HepG2 (cell line): Measurements from ENCODE around the gene SLAMF9. TPM values are rescaled to one million over a fixed set of nuclear protein-coding genes. Genes with fewer than 3 reads are reported as not detected.

Experiments
- ATAD3A ChIP-seq: sonication (generic); formaldehyde crosslinking; IDR thresholded peaks from 2 replicates; pipeline ENCODE4 v1.4.0; 2020; ENCODE audit warnings: missing genetic modification reagents
- DNMT3B ChIP-seq: conservative IDR thresholded peaks from 2 replicates; pipeline ENCODE4 v1.6.1; 2016; ENCODE audit warnings: missing biosample characterization, control low read depth
- FOXA3 ChIP-seq: IDR thresholded peaks from 2 replicates; pipeline ENCODE4 v1.6.1; 2016; ENCODE audit warnings: missing genetic modification reagents, missing compliant biosample characterization
- KLF13 ChIP-seq: sonication (generic); formaldehyde crosslinking; IDR thresholded peaks from 2 replicates; pipeline ENCODE4 v1.4.0; 2020; ENCODE audit warnings: mild to moderate bottlenecking, missing genetic modification reagents
- MXD1 ChIP-seq: sonication (generic); formaldehyde crosslinking; IDR thresholded peaks from 2 replicates; pipeline ENCODE4 v1.4.0; 2020; ENCODE audit warnings: mild to moderate bottlenecking, missing genetic modification reagents
- MYC ChIP-seq: sonication (generic); formaldehyde crosslinking; IDR thresholded peaks from 2 replicates; pipeline ENCODE4 v1.9.0; 2021; ENCODE audit warnings: missing genetic modification reagents, borderline replicate concordance
- RAD51 ChIP-seq: fragments of 450-650 bp; IDR thresholded peaks from 2 replicates; pipeline ENCODE4 v1.6.1; 2016; ENCODE audit warnings: borderline replicate concordance
- RARG ChIP-seq: sonication (generic); formaldehyde crosslinking; IDR thresholded peaks from 2 replicates; pipeline ENCODE4 v1.4.0; 2020; ENCODE audit warnings: low read depth, mild to moderate bottlenecking, missing genetic modification reagents
- SALL2 ChIP-seq: sonication (generic); formaldehyde crosslinking; IDR thresholded peaks from 2 replicates; pipeline ENCODE4 v1.8.1; 2023; ENCODE audit warnings: mild to moderate bottlenecking, missing genetic modification reagents, inconsistent platforms
- TOE1 ChIP-seq: sonication (generic); formaldehyde crosslinking; IDR thresholded peaks from 2 replicates; pipeline ENCODE4 v1.4.0; 2020; ENCODE audit warnings: mild to moderate bottlenecking, missing genetic modification reagents
- ZBED4 ChIP-seq: sonication (generic); formaldehyde crosslinking; IDR thresholded peaks from 2 replicates; pipeline ENCODE4 v1.4.0; 2020; ENCODE audit warnings: missing genetic modification reagents, borderline replicate concordance
- ZBTB3 ChIP-seq: sonication (generic); formaldehyde crosslinking; IDR thresholded peaks from 2 replicates; pipeline ENCODE4 v1.4.0; 2020; ENCODE audit warnings: low read depth, mild to moderate bottlenecking, moderate library complexity, missing genetic modification reagents, borderline replicate concordance
- ZFP90 ChIP-seq: sonication (generic); formaldehyde crosslinking; IDR thresholded peaks from 2 replicates; pipeline ENCODE4 v1.8.0; 2022; ENCODE audit warnings: missing genetic modification reagents, mild to moderate bottlenecking, inconsistent platforms, borderline replicate concordance
- ZNF234 ChIP-seq: sonication (generic); formaldehyde crosslinking; conservative IDR thresholded peaks from 2 replicates; pipeline ENCODE4 v1.5.1; 2020; ENCODE audit warnings: mild to moderate bottlenecking, missing genetic modification reagents
- ZNF383 ChIP-seq: sonication (generic); formaldehyde crosslinking; IDR thresholded peaks from 2 replicates; pipeline ENCODE4 v1.4.0; 2020; ENCODE audit warnings: missing genetic modification reagents, mild to moderate bottlenecking, borderline replicate concordance
- ZNF7 ChIP-seq: IDR thresholded peaks from 2 replicates; pipeline ENCODE4 v1.6.1; 2016; ENCODE audit warnings: missing biosample characterization, missing genetic modification reagents
- polyA plus RNA-seq, 8 experiments: library from polyadenylated mRNA; depleted of rRNA in 3 of 8; stranded (reverse) in 7 of 8; unstranded in 1 of 8; fragments of >200 nt; fragmentation: Illumina TruSeq in 4 of 8; extraction: Trizol in 4 of 8; gene quantifications; 2 replicates each; pipeline versions ENCODE4 v1.2.1 to v1.2.3, GENCODE V29; 2011 to 2016; ENCODE audit warnings: low read depth in 4 of 8, missing spikeins in 1 of 8, mixed read lengths in 1 of 8; ENCODE audit not compliant: insufficient read depth in 1 of 8
- total RNA-seq, 5 experiments: library from RNA; depleted of rRNA; stranded (reverse); fragments of >200 nt; fragmentation: Illumina TruSeq; extraction: Trizol; gene quantifications; 2 replicates each; pipeline ENCODE4 v1.2.3, GENCODE V29; 2016; ENCODE audit warnings: low read depth in 1 of 5
- TF ChIP-seq, protein P1 (sequence below): sonication (generic); formaldehyde crosslinking; IDR thresholded peaks from 2 replicates; pipeline ENCODE4 v1.4.0; 2020; ENCODE audit warnings: missing genetic modification reagents
- TF ChIP-seq, protein P2 (sequence below): IDR thresholded peaks from 2 replicates; pipeline ENCODE4 v1.6.1; 2016; ENCODE audit warnings: low read depth, control low read depth
- TF ChIP-seq, protein P3 (sequence below): IDR thresholded peaks from 2 replicates; pipeline ENCODE4 v1.6.1; 2012; ENCODE audit warnings: low read length, improper control_type of control experiment

SLAMF9 gene
- total and polyA plus RNA-seq, 2 of the 13 experiments (the other 11 are each of a cell fraction or from before 2014, with no cell fraction given): 0.82 TPM; not detected in 1

- TF ChIP-seq ZFP90 (no peak), RARG (CRISPR knock-in tag) (no peak), DNMT3B (CRISPR knock-in tag) (no peak), ZBED4 (no peak), ATAD3A (CRISPR knock-in tag) (no peak), ZNF383 (CRISPR knock-in tag) (no peak), KLF13 (CRISPR knock-in tag) (no peak), TOE1 (CRISPR knock-in tag) (no peak), ZNF234 (no peak), RAD51 (no peak), MXD1 (CRISPR knock-in tag) (no peak), ZBTB3 (no peak), ZNF7 (CRISPR knock-in tag) (no peak), SALL2 (no peak), MYC (CRISPR knock-in tag) (peak; percentile 45; the same call in 1 of the 2 replicates), FOXA3 (CRISPR knock-in tag) (peak; percentile 81)
- TF ChIP-seq, protein P1, sequence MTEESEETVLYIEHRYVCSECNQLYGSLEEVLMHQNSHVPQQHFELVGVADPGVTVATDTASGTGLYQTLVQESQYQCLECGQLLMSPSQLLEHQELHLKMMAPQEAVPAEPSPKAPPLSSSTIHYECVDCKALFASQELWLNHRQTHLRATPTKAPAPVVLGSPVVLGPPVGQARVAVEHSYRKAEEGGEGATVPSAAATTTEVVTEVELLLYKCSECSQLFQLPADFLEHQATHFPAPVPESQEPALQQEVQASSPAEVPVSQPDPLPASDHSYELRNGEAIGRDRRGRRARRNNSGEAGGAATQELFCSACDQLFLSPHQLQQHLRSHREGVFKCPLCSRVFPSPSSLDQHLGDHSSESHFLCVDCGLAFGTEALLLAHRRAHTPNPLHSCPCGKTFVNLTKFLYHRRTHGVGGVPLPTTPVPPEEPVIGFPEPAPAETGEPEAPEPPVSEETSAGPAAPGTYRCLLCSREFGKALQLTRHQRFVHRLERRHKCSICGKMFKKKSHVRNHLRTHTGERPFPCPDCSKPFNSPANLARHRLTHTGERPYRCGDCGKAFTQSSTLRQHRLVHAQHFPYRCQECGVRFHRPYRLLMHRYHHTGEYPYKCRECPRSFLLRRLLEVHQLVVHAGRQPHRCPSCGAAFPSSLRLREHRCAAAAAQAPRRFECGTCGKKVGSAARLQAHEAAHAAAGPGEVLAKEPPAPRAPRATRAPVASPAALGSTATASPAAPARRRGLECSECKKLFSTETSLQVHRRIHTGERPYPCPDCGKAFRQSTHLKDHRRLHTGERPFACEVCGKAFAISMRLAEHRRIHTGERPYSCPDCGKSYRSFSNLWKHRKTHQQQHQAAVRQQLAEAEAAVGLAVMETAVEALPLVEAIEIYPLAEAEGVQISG: no peak
- TF ChIP-seq, protein P2, sequence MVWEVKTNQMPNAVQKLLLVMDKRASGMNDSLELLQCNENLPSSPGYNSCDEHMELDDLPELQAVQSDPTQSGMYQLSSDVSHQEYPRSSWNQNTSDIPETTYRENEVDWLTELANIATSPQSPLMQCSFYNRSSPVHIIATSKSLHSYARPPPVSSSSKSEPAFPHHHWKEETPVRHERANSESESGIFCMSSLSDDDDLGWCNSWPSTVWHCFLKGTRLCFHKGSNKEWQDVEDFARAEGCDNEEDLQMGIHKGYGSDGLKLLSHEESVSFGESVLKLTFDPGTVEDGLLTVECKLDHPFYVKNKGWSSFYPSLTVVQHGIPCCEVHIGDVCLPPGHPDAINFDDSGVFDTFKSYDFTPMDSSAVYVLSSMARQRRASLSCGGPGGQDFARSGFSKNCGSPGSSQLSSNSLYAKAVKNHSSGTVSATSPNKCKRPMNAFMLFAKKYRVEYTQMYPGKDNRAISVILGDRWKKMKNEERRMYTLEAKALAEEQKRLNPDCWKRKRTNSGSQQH: no peak
- TF ChIP-seq, protein P3, sequence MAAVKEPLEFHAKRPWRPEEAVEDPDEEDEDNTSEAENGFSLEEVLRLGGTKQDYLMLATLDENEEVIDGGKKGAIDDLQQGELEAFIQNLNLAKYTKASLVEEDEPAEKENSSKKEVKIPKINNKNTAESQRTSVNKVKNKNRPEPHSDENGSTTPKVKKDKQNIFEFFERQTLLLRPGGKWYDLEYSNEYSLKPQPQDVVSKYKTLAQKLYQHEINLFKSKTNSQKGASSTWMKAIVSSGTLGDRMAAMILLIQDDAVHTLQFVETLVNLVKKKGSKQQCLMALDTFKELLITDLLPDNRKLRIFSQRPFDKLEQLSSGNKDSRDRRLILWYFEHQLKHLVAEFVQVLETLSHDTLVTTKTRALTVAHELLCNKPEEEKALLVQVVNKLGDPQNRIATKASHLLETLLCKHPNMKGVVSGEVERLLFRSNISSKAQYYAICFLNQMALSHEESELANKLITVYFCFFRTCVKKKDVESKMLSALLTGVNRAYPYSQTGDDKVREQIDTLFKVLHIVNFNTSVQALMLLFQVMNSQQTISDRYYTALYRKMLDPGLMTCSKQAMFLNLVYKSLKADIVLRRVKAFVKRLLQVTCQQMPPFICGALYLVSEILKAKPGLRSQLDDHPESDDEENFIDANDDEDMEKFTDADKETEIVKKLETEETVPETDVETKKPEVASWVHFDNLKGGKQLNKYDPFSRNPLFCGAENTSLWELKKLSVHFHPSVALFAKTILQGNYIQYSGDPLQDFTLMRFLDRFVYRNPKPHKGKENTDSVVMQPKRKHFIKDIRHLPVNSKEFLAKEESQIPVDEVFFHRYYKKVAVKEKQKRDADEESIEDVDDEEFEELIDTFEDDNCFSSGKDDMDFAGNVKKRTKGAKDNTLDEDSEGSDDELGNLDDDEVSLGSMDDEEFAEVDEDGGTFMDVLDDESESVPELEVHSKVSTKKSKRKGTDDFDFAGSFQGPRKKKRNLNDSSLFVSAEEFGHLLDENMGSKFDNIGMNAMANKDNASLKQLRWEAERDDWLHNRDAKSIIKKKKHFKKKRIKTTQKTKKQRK: no peak
Observed at GRCh38 chr1:159970932-159971342, 16.9 kb upstream of the SLAMF9 start (continued).
